ENCODE results near the gene LCOR. TPM values are rescaled to one million over a fixed set of nuclear protein-coding genes. Genes with fewer than 3 reads are reported as not detected.

Gene LCOR
- total RNA-seq, 1 donor from 2014 or later: 39.5 TPM

GRCh38 chr10:96992721-96993120 lies 160.6 kb downstream of the LCOR start:
- TF ChIP-seq, protein P1, sequence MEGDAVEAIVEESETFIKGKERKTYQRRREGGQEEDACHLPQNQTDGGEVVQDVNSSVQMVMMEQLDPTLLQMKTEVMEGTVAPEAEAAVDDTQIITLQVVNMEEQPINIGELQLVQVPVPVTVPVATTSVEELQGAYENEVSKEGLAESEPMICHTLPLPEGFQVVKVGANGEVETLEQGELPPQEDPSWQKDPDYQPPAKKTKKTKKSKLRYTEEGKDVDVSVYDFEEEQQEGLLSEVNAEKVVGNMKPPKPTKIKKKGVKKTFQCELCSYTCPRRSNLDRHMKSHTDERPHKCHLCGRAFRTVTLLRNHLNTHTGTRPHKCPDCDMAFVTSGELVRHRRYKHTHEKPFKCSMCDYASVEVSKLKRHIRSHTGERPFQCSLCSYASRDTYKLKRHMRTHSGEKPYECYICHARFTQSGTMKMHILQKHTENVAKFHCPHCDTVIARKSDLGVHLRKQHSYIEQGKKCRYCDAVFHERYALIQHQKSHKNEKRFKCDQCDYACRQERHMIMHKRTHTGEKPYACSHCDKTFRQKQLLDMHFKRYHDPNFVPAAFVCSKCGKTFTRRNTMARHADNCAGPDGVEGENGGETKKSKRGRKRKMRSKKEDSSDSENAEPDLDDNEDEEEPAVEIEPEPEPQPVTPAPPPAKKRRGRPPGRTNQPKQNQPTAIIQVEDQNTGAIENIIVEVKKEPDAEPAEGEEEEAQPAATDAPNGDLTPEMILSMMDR (IDR thresholded peaks at IDR 0.05): no peak
- DNase-seq: no peak
- H3K4me3 ChIP-seq: no peak overlapping the region
- H3K4me1 ChIP-seq: no peaks in the 10 kb centered on the region
- no peaks in the 10 kb centered on the region for H3K27me3 ChIP-seq
- no peak for ATAC-seq
- no peaks in the 10 kb centered on the region for H3K36me3 ChIP-seq
- intact Hi-C loops (cut with DNase I): no loop called here
- no peak overlapping the region for H3K27ac ChIP-seq
- H3K9me3 ChIP-seq: no peaks in the 10 kb centered on the region

DNA sequence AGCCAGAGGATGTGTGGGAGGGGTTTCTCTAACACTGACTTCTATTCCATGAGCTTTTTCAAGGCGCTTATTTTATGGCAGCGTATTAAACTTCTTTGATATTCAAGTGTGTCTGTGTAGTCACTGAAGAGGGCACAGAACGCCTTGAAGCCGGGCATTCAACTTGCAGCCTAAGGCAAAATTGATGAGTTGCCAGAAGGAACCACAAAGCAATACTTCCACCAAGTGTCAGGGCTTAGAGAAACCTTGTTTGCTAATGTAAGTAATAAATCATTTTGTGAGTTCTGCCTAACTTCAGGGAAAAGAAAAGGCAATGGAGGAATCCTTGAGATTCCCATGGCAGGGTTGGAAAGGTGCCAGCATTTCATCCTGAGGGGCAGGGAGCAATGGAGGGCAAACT lies 163.8 kb downstream of the LCOR start:
- Histone ChIP-seq H3K27ac (no peak overlapping the region), H3K4me1 (no peaks in the 10 kb centered on the region), H3K9me3 (no peaks in the 10 kb centered on the region), H3K27me3 (no peaks in the 10 kb centered on the region), H3K36me3 (no peaks in the 10 kb centered on the region), H3K4me3 (no peak overlapping the region)
- DNase-seq: no peak
- ATAC-seq: no peak
- intact Hi-C loops (cut with DNase I): no loop called here
- TF ChIP-seq, protein P1 (IDR thresholded peaks at IDR 0.05): no peak

- Histone ChIP-seq H3K4me1 (no peaks in the 10 kb centered on the region), H3K9me3 (no peaks in the 10 kb centered on the region), H3K27me3 (no peaks in the 10 kb centered on the region), H3K36me3 (no peaks in the 10 kb centered on the region), H3K4me3 (no peak overlapping the region), H3K27ac (no peak overlapping the region)
- no peak for ATAC-seq
- TF ChIP-seq, protein P1 (IDR thresholded peaks at IDR 0.05): no peak
- DNase-seq: no peak
- intact Hi-C loops (cut with DNase I): no loop called here
These were observed 164.3 kb downstream of the LCOR start for GRCh38 chr10:96996275-96996965.

- TF ChIP-seq, protein P1 (IDR thresholded peaks at IDR 0.05): no peak
- Histone ChIP-seq H3K27me3 (no peaks in the 10 kb centered on the region), H3K4me1 (no peaks in the 10 kb centered on the region), H3K36me3 (no peaks in the 10 kb centered on the region), H3K27ac (no peak overlapping the region), H3K4me3 (no peak overlapping the region), H3K9me3 (no peaks in the 10 kb centered on the region)
- intact Hi-C loops (cut with DNase I): no loop called here
- DNase-seq (no peak), ATAC-seq (peak; percentile 9)
These were observed 166.3 kb downstream of the LCOR start for GRCh38 chr10:96998329-96998888.

- TF ChIP-seq, protein P1 (IDR thresholded peaks at IDR 0.05): no peak
- Histone ChIP-seq H3K27ac (no peak overlapping the region), H3K4me1 (no peaks in the 10 kb centered on the region), H3K9me3 (no peaks in the 10 kb centered on the region), H3K36me3 (no peaks in the 10 kb centered on the region), H3K4me3 (no peak overlapping the region), H3K27me3 (no peaks in the 10 kb centered on the region)
- DNase-seq (no peak), ATAC-seq (no peak)
- intact Hi-C loops (cut with DNase I): no loop called here
These were observed 167.2 kb downstream of the LCOR start for GRCh38 chr10:96999337-96999736.

Measured in upper lobe of right lung (tissue), 1 donor.